K562 (cell line): ENCODE measurements around the gene RSPH9.

Experiments
- ETS2 ChIP-seq: IDR thresholded peaks from 2 replicates; pipeline ENCODE4 v1.6.1; 2016; ENCODE audit warnings: borderline replicate concordance, missing genetic modification characterization, mild to moderate bottlenecking, moderate library complexity, missing compliant biosample characterization; ENCODE audit not compliant: poor library complexity, severe bottlenecking
- EZH2 ChIP-seq: IDR thresholded peaks from 2 replicates; pipeline ENCODE4 v1.6.1; 2012; ENCODE audit warnings: low read depth, mild to moderate bottlenecking, inconsistent platforms, low read length, borderline replicate concordance
- FOXJ3 ChIP-seq: sonication (generic); formaldehyde crosslinking; IDR thresholded peaks from 2 replicates; pipeline ENCODE4 v1.4.0; 2020; ENCODE audit warnings: mild to moderate bottlenecking, missing genetic modification reagents
- RCOR1 ChIP-seq, 2 experiments: IDR thresholded peaks; 2 replicates each; pipeline ENCODE4 v1.6.1; 2012; ENCODE audit warnings: low read depth in 2 of 2, low read length in 2 of 2, borderline replicate concordance in 1 of 2, improper control_type of control experiment in 1 of 2

DNA sequence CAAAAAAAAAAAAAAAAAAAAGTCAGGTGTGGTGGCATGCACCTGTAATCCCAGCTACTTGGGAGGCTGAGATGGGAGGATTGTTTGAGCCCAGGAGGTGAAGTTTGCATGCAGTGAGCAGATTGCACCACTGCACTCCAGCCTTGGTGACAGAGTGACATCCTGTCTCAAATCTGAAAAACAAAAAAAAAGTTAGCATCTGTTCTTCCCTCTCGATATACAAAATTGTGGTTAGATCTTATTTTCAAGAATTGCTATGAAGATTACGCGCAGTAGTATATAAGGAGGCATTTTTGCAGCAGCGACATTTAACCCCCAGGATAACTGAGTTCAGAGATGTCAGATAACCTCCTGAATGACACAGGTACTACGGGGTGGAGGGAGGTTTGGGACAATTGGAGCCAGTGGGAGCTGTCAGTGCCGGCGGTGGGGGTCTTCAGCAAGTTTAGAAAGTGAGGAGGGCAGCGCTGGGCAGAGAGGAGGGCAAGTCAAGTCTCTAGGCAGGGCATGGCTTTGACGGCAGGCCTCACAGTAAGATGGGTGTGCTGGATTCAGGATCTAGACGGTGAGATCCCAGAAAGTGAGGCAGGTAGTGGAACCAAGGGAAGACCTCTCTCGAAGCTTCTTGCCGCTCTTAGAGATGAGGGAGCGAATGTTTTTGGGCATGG is 68.9 kb downstream of the RSPH9 start:
- no peak for TF ChIP-seq ETS2 (tag)
- no peak for TF ChIP-seq FOXJ3 (CRISPR knock-in tag)
- no peak for TF ChIP-seq RCOR1 (IDR thresholded peaks at IDR 0.05; ENCODE audit: borderline replicate concordance in 1 of 2, low read depth in 2 of 2, low read length in 2 of 2)
- no peak for TF ChIP-seq EZH2
